OCI-LY7 (cell line): ENCODE results near the gene PSMG3. TPM values are rescaled to one million over a fixed set of nuclear protein-coding genes. Genes with fewer than 3 reads are reported as not detected.

Experiments used
- BruUV-seq: library from RNA; stranded (reverse); fragments of 400-500 nt; replicated peaks from 2 replicates; lab custom pipeline; 2021; lab: Mats Ljungman, UMichigan
- CTCF ChIA-PET: fragments of 300-600 bp; sonication (Branson Sonifier 250); formaldehyde crosslinking; loops from one replicate; lab custom pipeline; 2022; ENCODE audit warnings: antibody characterized with exemption; ENCODE audit not compliant: unreplicated experiment; lab: Charles Lee
- POLR2A ChIA-PET: fragments of 300-600 bp; sonication (Branson Sonifier 250); formaldehyde crosslinking; loops from one replicate; lab custom pipeline; 2022; ENCODE audit warnings: antibody characterized with exemption; lab: Charles Lee
- DNase-seq: peaks from one replicate; pipeline ENCODE4 v3.0.0-alpha.2; 2015; ENCODE audit warnings: low spot score
- H2AFZ ChIP-seq: fragments of 200-600 bp; sonication (generic), shearing (Covaris generic); 2 replicates; pipeline ENCODE4 v1.6.1; 2014; ENCODE audit warnings: mild to moderate bottlenecking, antibody characterized with exemption, low read length, moderate library complexity
- H3K27ac ChIP-seq: fragments of 200-600 bp; sonication (generic); 2 replicates; pipeline ENCODE4 v1.5.1; 2014; ENCODE audit warnings: mixed run types, low read depth, mild to moderate bottlenecking, moderate library complexity, low read length, inconsistent platforms; ENCODE audit not compliant: poor library complexity, severe bottlenecking
- H3K36me3 ChIP-seq: fragments of 200-600 bp; sonication (generic); 2 replicates; pipeline ENCODE4 v1.6.1; 2014; ENCODE audit warnings: mild to moderate bottlenecking, antibody characterized with exemption, low read length, moderate library complexity, mixed read lengths; ENCODE audit not compliant: insufficient read depth
- H3K4me1 ChIP-seq: fragments of 200-600 bp; sonication (generic); 2 replicates; pipeline ENCODE4 v1.5.1; 2014; ENCODE audit warnings: mild to moderate bottlenecking, low read length; ENCODE audit not compliant: insufficient read depth, poor library complexity, severe bottlenecking
- H3K4me2 ChIP-seq: fragments of 200-600 bp; sonication (generic); 2 replicates; pipeline ENCODE4 v1.6.1; 2014; ENCODE audit warnings: mild to moderate bottlenecking, low read length
- H3K4me3 ChIP-seq: fragments of 200-600 bp; sonication (generic); 2 replicates; pipeline ENCODE4 v1.5.1; 2014; ENCODE audit warnings: mild to moderate bottlenecking, low read depth, low read length; ENCODE audit not compliant: poor library complexity, severe bottlenecking
- H3K79me2 ChIP-seq: fragments of 200-600 bp; sonication (generic); 2 replicates; pipeline ENCODE4 v1.6.1; 2016; ENCODE audit warnings: low read depth, mild to moderate bottlenecking, low read length, moderate library complexity, mixed read lengths; ENCODE audit not compliant: insufficient read depth
- H3K9me2 ChIP-seq: fragments of 200-600 bp; sonication (generic); 2 replicates; pipeline ENCODE4 v1.6.1; 2016; ENCODE audit warnings: mild to moderate bottlenecking, low read length, mixed read lengths; ENCODE audit not compliant: insufficient read depth
- H3K9me3 ChIP-seq: fragments of 200-600 bp; sonication (generic); 2 replicates; pipeline ENCODE4 v1.6.1; 2014; ENCODE audit warnings: mild to moderate bottlenecking, mixed run types, low read length, mixed read lengths
- H4K20me1 ChIP-seq: fragments of 200-600 bp; sonication (generic); 2 replicates; pipeline ENCODE4 v1.6.1; 2014; ENCODE audit warnings: mild to moderate bottlenecking, antibody characterized with exemption, low read length, moderate library complexity, mixed read lengths; ENCODE audit not compliant: insufficient read depth
- CTCF ChIP-seq: fragments of 200-600 bp; sonication (generic); conservative IDR thresholded peaks from 2 replicates; pipeline ENCODE4 v1.5.1; 2014; ENCODE audit warnings: mild to moderate bottlenecking, antibody characterized with exemption, low read length, moderate library complexity, mixed read lengths
- EZH2phosphoT487 ChIP-seq: fragments of 200-600 bp; sonication (generic); IDR thresholded peaks from 2 replicates; pipeline ENCODE4 v1.6.1; 2018; ENCODE audit warnings: low read depth, borderline replicate concordance, mild to moderate bottlenecking, mixed run types, antibody characterized with exemption, low read length, moderate library complexity, mixed read lengths
- intact Hi-C: fragments of 100-400 bp; cut with micrococcal nuclease; formaldehyde crosslinking; loops from one replicate; pipeline ENCODE4 v1.10.0; 2022; ENCODE audit not compliant: unreplicated experiment
- total RNA-seq, 2 experiments: library from RNA; depleted of rRNA in 1 of 2; stranded (reverse); fragments of >200 nt in 1 of 2; shearing (Covaris generic) in 1 of 2; gene quantifications; 2 replicates each; pipeline ENCODE4 v1.2.3, GENCODE V29; 2014 to 2022

The PSMG3 gene
- total RNA-seq, 2 experiments from 2014 or later: 63.7 to 129 TPM

GRCh38 chr7:1567049-1567771 lies 2.6 kb downstream of the PSMG3 start:
- peaks cover 32% of the 10 kb centered on the region for H3K36me3 ChIP-seq
- H3K9me3 ChIP-seq: no peaks in the 10 kb centered on the region
- peak overlapping the region; percentile 23; the same call in 1 of the 2 replicates for H3K4me2 ChIP-seq
- H2AFZ ChIP-seq: no peak overlapping the region
- H3K4me1 ChIP-seq: peaks cover 27% of the 10 kb centered on the region
- DNase-seq: no peak
- POLR2A ChIA-PET: interaction anchor here (0.7 kb wide), 1 partner anchor 104 kb away, joined by 3 read pairs; no protein-coding TSS in a partner anchor
- no peaks in the 10 kb centered on the region for H3K9me2 ChIP-seq
- H3K4me3 ChIP-seq: no peak overlapping the region
- BruUV-seq: no TSS peak
- no peaks in the 10 kb centered on the region for H4K20me1 ChIP-seq
- H3K27ac ChIP-seq: no peak overlapping the region
- no peak for TF ChIP-seq EZH2phosphoT487
- CTCF ChIA-PET: no interaction called here
- H3K79me2 ChIP-seq: peaks cover 17% of the 10 kb centered on the region; the same call in 1 of the 2 replicates
- intact Hi-C loops: no loop called here

- Histone ChIP-seq H3K27ac (no peak overlapping the region), H3K4me1 (peaks cover 27% of the 10 kb centered on the region), H3K79me2 (peaks cover 17% of the 10 kb centered on the region; the same call in 1 of the 2 replicates), H2AFZ (no peak overlapping the region), H3K9me3 (no peaks in the 10 kb centered on the region), H3K36me3 (peaks cover 32% of the 10 kb centered on the region), H3K4me3 (no peak overlapping the region), H4K20me1 (no peaks in the 10 kb centered on the region), H3K4me2 (no peak overlapping the region), H3K9me2 (no peaks in the 10 kb centered on the region)
- intact Hi-C loops: no loop called here
- TF ChIP-seq CTCF (no peak), EZH2phosphoT487 (no peak)
- CTCF ChIA-PET: no interaction called here
- no peak for DNase-seq
- POLR2A ChIA-PET: interaction anchor here (0.7 kb wide), 1 partner anchor 103 kb away, joined by 3 read pairs; no protein-coding TSS in a partner anchor
- BruUV-seq: no TSS peak
Measured at GRCh38 chr7:1566687-1567048, 3.2 kb downstream of the PSMG3 start.

GRCh38 chr7:1564603-1565022 lies 5.2 kb downstream of the PSMG3 start:
- intact Hi-C loops: no loop called here
- TF ChIP-seq CTCF (no peak), EZH2phosphoT487 (no peak)
- BruUV-seq: no TSS peak
- Histone ChIP-seq H3K27ac (no peak overlapping the region), H3K79me2 (peaks cover 14% of the 10 kb centered on the region; the same call in 1 of the 2 replicates), H4K20me1 (no peaks in the 10 kb centered on the region), H3K36me3 (peaks cover 32% of the 10 kb centered on the region), H3K9me3 (no peaks in the 10 kb centered on the region), H3K4me2 (no peak overlapping the region), H3K9me2 (no peaks in the 10 kb centered on the region), H3K4me3 (no peak overlapping the region), H3K4me1 (peaks cover 21% of the 10 kb centered on the region), H2AFZ (no peak overlapping the region)
- DNase-seq: no peak
- ChIA-PET POLR2A (no interaction called here), CTCF (no interaction called here)
